Stimulated activated CD8-positive, alpha-beta memory T cell treated with anti-CD3 and anti-CD28 coated beads, Interleukin-12 subunit alpha, Interleukin-12 subunit beta, amount 100 ng/mL, for 24 hours (primary cell): ENCODE data around the gene ILDR1.
"Not testable (repeated sequence)": the region's sequence is repeated elsewhere in the genome, so short reads cannot be mapped to it uniquely, and the experiment has no call there.

Source experiments
- DNase-seq: peaks from one replicate; pipeline ENCODE4 v3.0.0-alpha.2; 2020; ENCODE audit errors: extremely low read depth

The ILDR1 gene

GRCh38 chr3:121948641-121949040 lies 73.4 kb downstream of the ILDR1 start:
- no peak for DNase-seq

- DNase-seq, result no peak
Measured at GRCh38 chr3:121943431-121943830, 78.6 kb downstream of the ILDR1 start.

- DNase-seq, result no peak
Measured at GRCh38 chr3:121942116-121942786, 79.8 kb downstream of the ILDR1 start.

GRCh38 chr3:121941592-121941991 lies 80.5 kb downstream of the ILDR1 start:
- no peak for DNase-seq

- not testable (repeated sequence) for DNase-seq
Measured at GRCh38 chr3:121938141-121938855, 83.7 kb downstream of the ILDR1 start.
